Measurements from ENCODE around the gene COL13A1. TPM values are rescaled to one million over a fixed set of nuclear protein-coding genes. Genes with fewer than 3 reads are reported as not detected.

The COL13A1 gene
- total RNA-seq, 6 experiments from 2014 or later = 33.5 to 46.6 (median 38.1) TPM

DNA sequence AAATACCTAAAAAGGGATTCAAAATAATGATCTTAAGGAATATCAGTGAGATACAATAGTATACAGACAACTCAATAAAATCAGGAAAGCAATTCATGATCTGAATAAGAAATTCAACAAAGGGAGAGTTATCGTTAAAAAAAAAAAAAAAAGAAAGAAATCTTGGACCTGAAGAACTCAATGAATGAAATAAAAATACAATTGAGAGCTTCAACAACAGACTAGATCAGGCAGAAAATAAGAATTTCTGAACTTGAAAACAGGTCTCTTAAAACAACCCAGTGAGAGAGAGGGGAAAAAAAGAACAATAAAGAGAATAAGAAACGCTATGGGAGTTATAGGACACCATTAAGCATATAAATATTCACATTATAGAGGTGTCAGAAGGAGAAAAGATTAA, 179.0 kb downstream of the COL13A1 start:
- H3K4me3 Mint-ChIP-seq = no peak overlapping the region
- H3K27ac Mint-ChIP-seq = no peak overlapping the region
- peaks cover 10% of the 10 kb centered on the region for H3K4me1 Mint-ChIP-seq (ENCODE audit: low read depth)
- peaks cover 22% of the 10 kb centered on the region for H3K9me3 Mint-ChIP-seq
- TF ChIP-seq, protein P1, sequence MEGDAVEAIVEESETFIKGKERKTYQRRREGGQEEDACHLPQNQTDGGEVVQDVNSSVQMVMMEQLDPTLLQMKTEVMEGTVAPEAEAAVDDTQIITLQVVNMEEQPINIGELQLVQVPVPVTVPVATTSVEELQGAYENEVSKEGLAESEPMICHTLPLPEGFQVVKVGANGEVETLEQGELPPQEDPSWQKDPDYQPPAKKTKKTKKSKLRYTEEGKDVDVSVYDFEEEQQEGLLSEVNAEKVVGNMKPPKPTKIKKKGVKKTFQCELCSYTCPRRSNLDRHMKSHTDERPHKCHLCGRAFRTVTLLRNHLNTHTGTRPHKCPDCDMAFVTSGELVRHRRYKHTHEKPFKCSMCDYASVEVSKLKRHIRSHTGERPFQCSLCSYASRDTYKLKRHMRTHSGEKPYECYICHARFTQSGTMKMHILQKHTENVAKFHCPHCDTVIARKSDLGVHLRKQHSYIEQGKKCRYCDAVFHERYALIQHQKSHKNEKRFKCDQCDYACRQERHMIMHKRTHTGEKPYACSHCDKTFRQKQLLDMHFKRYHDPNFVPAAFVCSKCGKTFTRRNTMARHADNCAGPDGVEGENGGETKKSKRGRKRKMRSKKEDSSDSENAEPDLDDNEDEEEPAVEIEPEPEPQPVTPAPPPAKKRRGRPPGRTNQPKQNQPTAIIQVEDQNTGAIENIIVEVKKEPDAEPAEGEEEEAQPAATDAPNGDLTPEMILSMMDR (IDR thresholded peaks at IDR 0.05) = no peak
- no peak for DNase-seq
- H3K27me3 Mint-ChIP-seq (ENCODE audit: insufficient read depth) = peaks cover 54% of the 10 kb centered on the region
- H3K36me3 Mint-ChIP-seq (ENCODE audit: low read depth) = peaks cover 17% of the 10 kb centered on the region

DNA sequence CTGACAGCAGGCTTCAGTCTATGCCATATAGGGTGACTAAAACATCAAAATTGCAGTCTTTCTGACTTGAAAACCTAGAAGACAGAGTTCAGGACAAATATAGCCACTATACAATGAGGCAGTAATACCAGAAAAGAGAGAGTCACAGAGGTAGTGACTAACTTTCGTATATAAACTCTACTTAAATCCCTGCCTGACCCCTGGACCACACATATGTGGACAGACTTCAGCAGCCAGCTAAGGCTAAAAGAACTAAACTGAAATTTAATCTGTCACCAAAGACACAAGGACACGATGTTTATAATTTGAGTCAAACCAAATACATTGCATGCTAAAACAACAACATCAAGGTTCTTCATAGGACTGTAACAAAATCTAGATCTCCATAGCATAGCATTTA, 186.4 kb downstream of the COL13A1 start:
- no peak for DNase-seq
- H3K36me3 Mint-ChIP-seq (ENCODE audit: low read depth) = no peaks in the 10 kb centered on the region
- H3K9me3 Mint-ChIP-seq = no peaks in the 10 kb centered on the region
- H3K4me3 Mint-ChIP-seq = no peak overlapping the region
- no peak overlapping the region for H3K27ac Mint-ChIP-seq
- TF ChIP-seq, protein P1 (IDR thresholded peaks at IDR 0.05) = no peak
- H3K4me1 Mint-ChIP-seq (ENCODE audit: low read depth) = no peaks in the 10 kb centered on the region
- peaks cover 22% of the 10 kb centered on the region for H3K27me3 Mint-ChIP-seq (ENCODE audit: insufficient read depth)

DNA sequence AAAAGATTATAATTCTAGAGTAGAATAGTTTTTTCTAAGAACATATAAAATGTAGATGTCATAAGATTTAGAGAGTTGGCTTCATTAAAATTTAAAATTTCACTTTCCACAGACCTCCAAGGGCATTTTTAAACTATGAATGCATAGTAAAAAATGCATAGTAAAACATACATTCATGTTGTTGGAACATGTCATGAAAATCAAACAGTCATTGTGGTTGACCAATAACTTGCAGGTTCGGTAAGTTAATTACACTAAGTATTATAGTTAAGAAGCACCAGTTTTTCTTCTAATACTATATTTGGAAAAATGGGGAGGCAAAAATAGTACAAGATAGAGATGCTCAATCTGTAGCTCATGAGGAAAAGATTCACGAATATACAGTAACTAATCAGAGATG, 189.4 kb downstream of the COL13A1 start:
- Mint-ChIP-seq H3K4me3 (no peak overlapping the region), H3K36me3 (ENCODE audit: low read depth) (no peaks in the 10 kb centered on the region; the same call in 1 of the 2 replicates), H3K27ac (no peak overlapping the region), H3K27me3 (ENCODE audit: insufficient read depth) (peaks cover 17% of the 10 kb centered on the region), H3K9me3 (no peaks in the 10 kb centered on the region), H3K4me1 (ENCODE audit: low read depth) (no peaks in the 10 kb centered on the region)
- TF ChIP-seq, protein P1 (IDR thresholded peaks at IDR 0.05) = no peak
- DNase-seq = no peak

DNA sequence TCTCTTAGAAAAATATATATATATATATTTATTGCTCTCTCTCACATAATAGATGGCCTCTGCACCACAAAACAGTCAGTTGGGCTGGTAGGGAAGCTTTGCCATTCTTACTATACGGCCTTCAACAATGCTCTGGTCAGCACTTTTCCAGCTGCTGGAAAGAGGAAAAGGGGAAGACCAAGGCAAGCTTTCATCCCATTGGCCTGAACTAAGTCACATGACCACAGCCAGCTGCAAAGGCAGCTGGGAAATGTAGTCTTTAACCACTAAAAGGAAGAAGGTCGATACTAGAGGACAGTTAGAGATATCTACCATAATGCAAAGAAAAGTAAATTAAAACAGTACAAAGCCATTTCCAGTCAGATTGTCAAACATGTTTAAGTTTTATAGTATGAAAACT, 192.6 kb downstream of the COL13A1 start:
- Mint-ChIP-seq H3K36me3 (ENCODE audit: low read depth) (no peaks in the 10 kb centered on the region; the same call in 1 of the 2 replicates), H3K4me1 (ENCODE audit: low read depth) (no peaks in the 10 kb centered on the region), H3K27ac (no peak overlapping the region), H3K27me3 (ENCODE audit: insufficient read depth) (peaks cover 22% of the 10 kb centered on the region), H3K4me3 (no peak overlapping the region), H3K9me3 (no peaks in the 10 kb centered on the region)
- DNase-seq = peak; percentile 38
- TF ChIP-seq, protein P1 (IDR thresholded peaks at IDR 0.05) = no peak

DNA sequence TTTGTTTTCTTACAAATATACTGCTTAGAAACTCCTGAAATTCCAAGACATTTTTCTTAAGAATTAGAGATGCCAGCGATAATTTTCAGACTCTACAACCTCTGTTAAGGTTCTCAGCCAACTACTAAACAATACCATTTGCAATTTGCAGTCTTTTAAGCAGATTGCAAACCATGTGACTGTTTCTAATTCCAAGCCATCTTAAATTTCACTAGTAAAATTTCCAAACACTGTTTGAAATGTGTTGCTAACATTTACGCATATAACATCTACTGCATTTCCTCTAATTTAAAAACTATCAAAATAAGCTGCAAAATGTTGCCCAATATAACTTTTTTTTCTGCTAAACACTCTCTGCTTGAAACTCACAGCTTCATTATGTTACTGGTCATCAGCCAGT, 194.9 kb downstream of the COL13A1 start:
- H3K27ac Mint-ChIP-seq = no peak overlapping the region
- H3K9me3 Mint-ChIP-seq = no peaks in the 10 kb centered on the region
- no peak overlapping the region for H3K4me3 Mint-ChIP-seq
- no peak for DNase-seq
- peaks cover 24% of the 10 kb centered on the region for H3K27me3 Mint-ChIP-seq (ENCODE audit: insufficient read depth)
- H3K36me3 Mint-ChIP-seq (ENCODE audit: low read depth) = no peaks in the 10 kb centered on the region; the same call in 1 of the 2 replicates
- no peaks in the 10 kb centered on the region for H3K4me1 Mint-ChIP-seq (ENCODE audit: low read depth)
- TF ChIP-seq, protein P1 (IDR thresholded peaks at IDR 0.05) = no peak

DNA sequence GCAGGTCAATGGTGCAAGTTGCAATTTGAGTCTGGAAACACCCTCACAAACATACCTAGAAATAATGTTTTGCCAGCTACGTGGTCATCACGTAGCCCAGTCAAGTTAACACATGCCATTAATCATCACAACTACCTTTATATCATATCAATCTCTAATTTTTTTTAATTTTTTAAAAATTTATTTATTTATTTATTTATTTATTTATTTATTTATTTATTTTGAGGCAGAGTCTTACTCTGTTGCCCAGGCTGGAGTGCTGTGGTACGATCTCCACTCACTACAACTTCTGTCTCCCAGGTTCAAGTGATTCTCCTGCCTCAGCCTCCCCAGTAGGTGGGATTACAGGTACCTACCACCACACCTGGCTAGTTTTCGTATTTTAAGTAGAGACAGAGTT, 198.6 kb downstream of the COL13A1 start:
- Mint-ChIP-seq H3K36me3 (ENCODE audit: low read depth) (no peaks in the 10 kb centered on the region), H3K4me3 (no peak overlapping the region), H3K4me1 (ENCODE audit: low read depth) (no peaks in the 10 kb centered on the region), H3K27ac (no peak overlapping the region), H3K27me3 (ENCODE audit: insufficient read depth) (peaks cover 39% of the 10 kb centered on the region), H3K9me3 (no peaks in the 10 kb centered on the region)
- TF ChIP-seq, protein P1 (IDR thresholded peaks at IDR 0.05) = no peak
- no peak for DNase-seq
